Measurements from ENCODE around the gene TJP2.
A peak's percentile ranks its signal among the peaks of the same experiment; 100 is the strongest.

The TJP2 gene

DNA sequence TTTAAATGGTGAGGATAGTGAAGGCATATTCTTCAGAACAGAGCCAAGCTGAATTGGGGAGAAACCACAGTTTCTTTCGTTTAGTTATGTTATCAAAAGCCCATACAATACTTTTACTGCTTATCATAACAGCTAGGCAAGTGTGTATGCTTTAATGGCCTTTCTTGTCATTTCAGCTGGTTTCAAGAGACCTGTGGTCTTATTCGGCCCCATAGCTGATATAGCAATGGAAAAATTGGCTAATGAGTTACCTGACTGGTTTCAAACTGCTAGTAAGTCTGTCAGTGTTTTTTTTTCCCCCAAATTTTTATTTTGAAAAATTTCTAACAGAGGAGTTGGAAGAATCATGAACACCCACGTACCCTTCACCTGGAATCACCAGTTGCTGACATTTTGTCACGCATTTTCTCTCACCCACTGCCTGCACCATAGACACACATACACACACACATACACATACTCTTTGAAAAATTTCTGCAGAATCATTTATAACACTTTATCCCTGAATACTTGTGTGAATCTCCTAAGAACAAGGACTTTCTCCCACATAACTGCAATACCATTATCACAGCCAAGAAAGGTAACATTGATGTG, 63.7 kb downstream of the TJP2 start:
- DNase-seq = no peak

DNA sequence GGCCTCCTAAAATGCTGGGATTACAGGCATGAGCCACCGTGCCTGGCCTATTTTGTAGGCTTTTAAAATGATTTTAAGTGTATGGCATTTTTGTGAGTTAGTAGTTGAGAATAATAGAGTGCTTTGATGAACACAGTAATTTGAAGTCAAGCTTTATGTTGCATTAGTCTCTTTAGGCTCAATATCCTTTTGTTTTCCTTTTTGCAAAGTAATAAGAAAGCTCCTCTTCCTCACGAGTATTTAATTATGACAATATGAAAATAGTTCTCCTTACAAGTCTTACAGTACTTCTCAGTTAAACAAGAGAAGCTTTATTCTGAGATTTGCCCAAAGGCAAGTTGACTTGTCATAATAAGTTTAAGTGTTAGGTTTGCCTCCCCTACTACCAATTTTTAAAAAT, 69.0 kb downstream of the TJP2 start:
- DNase-seq = no peak

DNA sequence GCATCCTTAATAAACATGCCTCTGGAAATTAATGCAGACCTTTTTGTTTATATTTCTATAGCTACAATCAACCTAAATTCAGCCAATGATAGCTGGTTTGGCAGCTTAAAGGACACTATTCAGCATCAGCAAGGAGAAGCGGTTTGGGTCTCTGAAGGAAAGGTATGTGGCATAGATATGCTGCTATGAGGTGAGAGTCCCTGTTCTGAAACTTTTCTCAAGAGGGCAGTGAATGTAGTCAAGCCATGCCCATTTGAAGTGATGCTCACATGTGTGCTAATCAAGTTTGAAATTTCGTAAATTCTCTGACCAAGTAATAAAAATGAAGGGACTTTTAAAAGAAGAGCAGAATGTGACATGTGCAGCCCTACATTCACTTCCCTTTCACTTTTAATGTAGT, 72.6 kb downstream of the TJP2 start:
- DNase-seq = no peak

DNA sequence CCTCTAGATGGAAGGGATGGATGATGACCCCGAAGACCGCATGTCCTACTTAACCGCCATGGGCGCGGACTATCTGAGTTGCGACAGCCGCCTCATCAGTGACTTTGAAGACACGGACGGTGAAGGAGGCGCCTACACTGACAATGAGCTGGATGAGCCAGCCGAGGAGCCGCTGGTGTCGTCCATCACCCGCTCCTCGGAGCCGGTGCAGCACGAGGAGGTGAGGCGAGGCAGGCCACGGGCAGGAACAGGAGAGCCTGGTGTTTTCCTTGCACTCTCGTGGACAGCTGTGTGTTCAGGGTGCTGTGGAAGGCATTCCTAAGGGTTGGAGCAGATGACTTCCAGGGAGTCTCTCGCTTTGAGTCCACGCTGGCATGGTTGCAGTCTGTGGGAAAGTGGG, 73.9 kb downstream of the TJP2 start:
- no peak for DNase-seq

DNA sequence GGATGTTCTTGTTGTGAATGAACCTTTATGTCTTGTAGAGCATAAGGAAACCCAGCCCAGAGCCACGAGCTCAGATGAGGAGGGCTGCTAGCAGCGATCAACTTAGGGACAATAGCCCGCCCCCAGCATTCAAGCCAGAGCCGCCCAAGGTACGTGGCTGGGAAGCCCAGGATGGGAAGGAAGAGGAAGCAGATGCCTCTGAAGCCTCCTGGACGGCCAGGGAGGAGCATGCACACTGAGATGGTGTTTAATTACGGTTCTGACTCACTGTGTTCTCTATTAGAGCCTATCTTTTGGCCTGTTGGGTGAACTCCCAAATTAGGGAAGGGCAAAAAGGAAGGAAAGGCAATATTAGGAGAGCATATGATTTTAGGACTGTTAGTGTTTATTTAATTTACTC, 75.3 kb downstream of the TJP2 start:
- DNase-seq = no peak

DNA sequence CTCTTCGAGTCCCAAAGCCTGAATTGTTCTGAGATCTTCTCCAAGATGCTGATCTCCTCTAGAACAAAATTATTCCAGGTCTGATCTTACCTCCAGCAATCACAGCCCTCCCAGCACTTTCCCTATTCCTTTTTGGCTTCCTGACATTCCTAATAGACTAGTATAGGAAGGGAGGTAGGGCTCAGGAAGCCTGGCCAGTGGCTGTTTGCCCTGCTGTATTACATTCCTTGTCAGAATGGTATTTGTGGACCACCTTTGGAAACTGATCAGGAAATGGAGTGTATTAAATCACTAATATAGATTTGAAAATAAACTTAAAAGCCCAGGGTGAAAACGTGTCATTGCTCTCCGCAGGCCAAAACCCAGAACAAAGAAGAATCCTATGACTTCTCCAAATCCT, 76.6 kb downstream of the TJP2 start:
- DNase-seq = no peak

DNA sequence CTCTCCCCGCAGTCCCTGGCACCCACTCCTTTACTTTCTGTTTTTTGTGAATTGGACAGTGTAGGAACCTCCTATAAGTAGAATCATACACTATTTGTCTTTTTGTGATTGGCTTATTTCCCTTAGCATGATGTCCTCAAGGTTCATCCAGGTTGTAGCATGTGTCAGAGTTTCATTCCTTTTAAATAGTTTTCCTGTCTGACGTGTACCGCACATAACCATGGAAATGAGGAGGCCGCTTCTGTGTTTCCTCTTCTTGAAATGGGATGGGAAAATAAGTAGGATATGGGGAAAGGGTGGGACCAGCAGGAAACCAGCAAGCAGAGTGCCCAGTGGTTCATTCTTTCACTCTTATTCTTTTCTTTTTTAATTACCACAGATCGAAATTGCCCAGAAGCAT, 78.4 kb downstream of the TJP2 start:
- no peak for DNase-seq

DNA sequence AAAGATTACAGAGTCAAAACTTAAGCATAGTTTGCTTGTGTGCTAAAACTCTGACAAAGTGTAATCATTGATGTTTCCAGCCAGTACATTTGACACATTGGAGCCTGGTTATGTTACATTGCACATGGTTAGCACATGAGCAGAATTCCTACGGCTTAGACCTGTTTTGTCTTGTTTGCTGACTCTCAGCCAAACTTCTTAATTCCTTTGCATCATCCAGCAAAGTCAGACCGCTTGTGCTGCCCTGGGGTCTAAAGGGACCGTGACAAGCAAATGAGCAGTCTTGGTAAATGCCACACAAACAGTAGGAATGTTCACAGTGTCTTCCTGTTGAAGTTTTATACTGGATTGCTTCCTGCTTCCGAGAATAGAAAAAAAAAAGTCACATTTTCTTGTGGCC, 79.0 kb downstream of the TJP2 start:
- DNase-seq = no peak

DNA sequence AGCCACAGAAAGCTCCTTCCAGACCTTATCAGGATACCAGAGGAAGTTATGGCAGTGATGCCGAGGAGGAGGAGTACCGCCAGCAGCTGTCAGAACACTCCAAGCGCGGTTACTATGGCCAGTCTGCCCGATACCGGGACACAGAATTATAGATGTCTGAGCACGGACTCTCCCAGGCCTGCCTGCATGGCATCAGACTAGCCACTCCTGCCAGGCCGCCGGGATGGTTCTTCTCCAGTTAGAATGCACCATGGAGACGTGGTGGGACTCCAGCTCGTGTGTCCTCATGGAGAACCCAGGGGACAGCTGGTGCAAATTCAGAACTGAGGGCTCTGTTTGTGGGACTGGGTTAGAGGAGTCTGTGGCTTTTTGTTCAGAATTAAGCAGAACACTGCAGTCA, 80.1 kb downstream of the TJP2 start:
- no peak for DNase-seq

DNA sequence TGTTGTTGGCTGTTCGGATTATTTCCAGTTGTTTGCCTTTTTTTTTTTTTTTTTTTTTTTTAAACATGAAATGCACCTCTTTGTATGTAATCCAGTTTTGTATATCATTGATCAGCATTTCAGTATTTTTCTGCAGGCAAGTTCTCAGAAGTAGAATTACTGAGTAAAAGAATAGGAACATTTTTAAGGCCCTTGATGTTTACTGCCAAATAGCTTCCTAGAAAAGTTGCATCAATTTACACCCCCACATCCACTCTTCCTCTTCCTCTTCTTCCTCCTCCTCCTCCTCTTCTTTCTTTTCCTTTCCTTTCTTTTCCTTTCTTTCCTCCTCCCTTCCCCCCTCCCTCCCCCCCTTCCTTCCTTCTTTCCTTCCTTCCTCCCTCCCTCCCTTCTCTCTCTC, 81.5 kb downstream of the TJP2 start:
- no peak for DNase-seq

DNA sequence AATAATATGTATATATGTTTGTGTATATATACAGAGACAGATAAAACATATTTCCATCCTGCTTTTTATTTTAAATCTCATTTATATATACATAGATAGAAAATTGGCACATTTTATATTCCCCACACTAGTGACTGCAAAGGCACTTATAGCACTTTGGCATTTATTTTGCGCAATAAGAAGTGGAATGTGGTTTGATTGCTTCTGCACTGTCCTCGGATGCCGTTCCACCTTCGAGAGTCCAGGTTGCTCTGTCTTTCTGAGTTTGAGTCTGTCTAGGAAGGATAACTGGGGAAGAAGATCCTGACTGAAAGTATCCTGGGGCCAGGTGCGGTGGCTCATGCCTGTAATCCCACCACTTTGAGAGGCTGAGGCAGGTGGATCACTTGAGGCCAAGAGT, 84.5 kb downstream of the TJP2 start:
- no peak for DNase-seq

DNA sequence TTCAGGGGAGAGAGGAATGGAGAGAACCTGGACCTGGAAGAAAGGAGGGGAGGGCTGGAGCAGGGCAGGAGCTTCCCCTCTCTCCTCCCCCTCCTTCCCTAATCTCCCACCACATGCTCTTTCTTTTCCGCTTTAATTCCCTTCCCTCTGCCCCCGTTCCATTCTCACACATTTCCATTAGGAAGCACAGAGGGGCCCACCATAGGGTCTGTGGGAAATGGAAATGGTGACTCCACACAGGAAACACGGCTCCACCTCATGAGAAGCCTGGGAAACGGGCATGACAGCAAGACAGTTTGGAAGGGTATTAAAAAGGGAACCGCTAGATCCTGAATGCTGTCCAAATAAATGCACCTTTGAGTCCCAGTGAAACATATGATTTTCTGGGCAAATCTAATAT, 86.1 kb downstream of the TJP2 start:
- DNase-seq = no peak

DNA sequence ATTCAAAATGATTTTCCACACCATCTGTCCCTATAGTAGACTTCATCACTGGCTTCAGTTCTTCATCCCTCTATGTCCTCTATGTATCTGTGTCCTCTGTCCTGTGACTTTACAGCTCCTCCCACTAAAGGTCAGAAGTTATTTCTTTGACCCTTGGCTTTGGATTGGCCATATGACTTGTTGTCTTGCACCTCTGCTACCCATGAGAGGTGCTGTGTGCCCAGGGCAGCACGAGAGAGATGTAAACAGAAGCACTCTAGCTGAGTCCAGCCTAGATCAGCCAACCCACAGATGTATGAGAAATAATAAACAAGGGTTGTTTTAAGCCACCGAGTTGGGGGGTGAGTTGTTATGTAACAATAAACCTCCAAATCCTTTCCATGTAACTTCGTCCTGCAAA, 87.6 kb downstream of the TJP2 start:
- DNase-seq = no peak

DNA sequence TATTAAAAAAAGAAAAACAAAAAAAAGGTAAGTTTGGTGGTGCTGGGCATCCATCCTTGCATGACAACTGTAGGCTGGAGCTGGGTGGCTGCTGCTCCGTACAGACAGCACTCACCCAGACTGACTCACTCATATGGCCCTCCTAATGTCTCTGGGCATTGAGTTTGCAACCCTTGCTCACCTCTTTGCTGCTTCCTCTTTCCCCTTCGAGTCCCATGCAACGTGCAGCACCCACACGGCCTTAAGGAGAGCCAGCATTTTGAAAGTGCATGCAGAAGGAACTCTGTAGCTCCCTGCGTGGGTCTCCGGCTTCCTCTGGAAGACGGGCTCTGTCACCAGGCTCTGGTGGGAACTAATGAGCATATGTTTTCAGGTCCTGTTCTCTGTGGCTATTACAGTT, 90.4 kb downstream of the TJP2 start:
- DNase-seq = peak; percentile 71

DNA sequence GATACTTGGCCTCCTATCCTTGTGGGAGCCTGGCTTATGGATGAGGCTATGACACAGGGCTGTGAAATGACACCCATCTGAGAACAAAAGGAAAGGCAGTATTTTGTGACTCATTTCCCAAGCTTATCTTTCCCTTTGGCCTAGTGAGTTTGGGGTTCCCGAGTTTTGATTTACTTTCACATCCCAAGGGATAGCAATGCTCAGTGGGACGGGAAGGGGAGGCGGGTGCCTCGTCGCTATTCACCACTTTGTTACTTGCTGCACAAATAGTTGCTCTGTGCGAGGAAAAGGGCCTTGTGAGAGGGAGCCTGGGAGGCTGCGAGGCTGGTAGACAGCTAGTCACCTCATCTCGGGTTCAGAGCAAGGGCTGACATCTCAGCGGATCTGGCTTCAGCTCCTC, 91.8 kb downstream of the TJP2 start:
- DNase-seq = no peak

DNA sequence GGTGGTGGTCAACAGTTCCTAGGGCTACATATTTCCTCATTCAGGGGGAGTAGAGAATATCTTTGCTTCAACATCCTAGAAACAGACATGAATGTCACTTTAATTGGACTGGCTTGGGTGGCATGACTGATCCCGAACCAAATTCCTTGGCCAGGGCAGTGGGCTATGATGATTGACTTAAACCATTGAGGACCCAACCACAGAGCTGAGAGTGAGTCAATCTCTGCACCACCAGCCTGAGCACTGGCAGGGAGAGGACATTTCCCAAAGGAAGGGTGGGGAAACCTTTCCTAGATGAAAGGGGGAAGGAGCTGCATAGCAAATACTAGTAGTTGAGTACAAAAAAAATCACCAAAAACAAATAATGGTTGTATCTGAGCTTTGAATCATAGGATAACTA, 98.1 kb downstream of the TJP2 start:
- DNase-seq = no peak

DNA sequence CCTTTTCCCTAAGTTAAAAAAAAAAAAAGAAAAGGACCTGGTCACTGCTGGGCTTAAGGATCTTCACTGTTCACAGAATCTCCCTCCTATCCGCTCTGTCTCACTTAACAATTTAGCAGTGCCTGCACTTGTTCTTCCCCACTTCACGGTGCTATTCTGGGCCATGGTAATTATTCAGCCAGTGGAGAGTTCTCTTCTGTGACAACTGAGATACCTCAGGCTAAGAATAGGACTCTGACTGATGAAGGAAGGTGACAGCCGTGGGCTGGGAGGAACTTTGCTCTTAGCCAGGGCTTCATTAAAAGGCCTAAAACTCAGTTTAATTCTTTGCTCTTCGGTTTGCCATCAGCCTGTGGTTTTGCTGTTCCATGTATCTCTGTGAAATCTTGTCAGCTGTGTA, 99.1 kb downstream of the TJP2 start:
- DNase-seq = no peak

DNA sequence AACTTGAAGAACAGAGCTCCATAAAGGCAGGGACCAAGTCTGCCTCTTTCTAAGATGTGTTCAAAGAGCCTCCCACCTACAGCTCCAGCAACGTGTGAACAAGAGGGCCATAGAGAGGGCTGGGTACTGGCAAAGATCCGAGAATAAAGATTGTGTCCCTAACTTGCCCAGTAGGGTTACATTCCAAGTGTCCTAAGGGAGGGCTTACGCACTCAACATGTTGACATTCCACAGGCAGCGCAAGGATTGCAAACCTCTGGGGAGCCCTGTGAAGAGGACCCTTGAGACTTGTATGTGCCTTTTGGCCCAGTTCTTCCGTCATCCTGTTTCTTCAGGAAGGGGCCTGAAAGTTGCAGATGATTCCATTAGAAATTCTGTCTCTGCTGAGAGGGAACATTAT, 102.7 kb downstream of the TJP2 start:
- DNase-seq = no peak

DNA sequence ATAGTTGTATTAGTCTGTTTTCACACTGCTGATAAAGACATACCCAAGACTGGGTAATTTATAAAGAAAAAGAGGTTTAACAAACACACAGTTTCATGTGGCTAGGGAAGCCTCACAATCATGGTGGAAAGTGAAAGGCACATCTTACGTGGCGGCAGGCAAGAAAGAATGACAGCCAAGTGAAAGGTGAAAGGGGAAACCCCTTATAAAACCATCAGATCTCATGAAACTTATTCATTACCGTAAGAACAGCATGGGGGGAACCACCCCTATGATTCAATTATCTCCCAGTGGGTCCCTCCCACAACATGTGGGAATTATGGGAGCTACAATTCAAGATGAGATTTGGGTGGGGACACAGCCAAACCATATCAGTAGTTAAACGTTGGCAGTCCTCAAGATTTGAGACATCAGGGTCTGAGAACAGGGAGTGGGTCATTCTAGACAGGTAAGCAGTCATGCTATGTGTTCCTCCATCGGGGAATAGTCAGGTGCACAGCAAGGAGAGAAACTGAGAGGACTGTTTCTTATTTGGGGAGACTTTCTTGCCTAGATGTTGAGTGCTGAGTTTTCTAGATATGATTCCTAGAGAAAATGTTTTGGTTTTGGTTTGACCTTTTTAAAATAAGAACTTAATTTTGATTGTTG, 105.1 kb downstream of the TJP2 start:
- no peak for DNase-seq

DNA sequence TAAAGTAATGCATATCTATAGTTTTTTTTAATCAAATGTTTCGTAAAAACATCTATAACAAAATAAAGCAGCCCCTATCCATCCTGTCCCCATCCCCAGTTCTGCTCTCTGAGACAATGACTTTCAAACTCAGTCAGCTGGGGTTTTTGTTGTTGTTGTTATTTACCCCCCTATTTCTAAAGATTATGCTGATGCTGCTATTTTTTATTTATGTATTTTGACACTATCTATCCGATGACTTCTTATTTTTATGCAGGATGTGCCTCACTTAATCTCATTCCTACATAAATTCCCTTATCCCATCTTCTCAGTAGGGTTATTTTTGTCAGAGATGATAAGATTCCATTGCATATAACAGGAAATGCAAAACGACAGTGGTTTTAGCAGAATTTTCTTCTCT, 105.7 kb downstream of the TJP2 start:
- no peak for DNase-seq

DNA sequence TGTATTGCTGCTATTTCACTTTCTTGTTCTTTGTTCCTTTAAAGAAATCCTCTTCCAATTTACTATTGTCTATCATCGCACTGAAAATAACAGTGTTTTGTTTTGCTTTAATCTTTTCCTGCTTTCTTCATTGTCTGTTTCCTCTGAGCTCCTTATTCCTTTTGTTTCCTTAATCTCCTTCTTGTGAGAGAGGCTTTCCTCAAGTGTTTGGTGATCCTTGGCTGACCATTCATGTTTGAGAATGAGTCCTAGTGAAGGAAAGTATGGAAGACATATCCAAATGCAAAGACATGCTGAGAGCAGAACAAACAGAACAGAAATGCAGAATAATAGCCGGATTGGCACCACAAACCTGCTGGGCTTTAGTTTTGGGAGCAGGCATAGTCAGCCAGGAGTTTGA, 108.9 kb downstream of the TJP2 start:
- DNase-seq = no peak

DNA sequence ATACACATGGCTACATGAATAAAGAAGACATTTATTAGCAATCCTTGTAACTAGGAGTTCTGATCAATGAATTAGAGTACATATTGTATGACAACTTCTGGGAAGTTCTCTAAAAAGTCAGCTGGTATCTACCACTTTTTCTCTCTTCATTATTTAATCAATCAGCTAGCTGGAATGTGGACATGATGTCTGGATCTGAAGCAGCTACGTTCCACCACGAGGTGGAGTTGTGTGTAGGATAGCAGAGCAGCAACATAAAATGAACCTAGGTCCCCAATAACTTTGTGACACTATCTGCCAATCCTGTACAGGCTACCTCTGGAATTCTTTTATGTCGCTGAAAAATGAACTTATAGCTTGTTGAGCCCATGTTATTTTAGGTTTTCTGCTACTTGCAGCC, 118.0 kb downstream of the TJP2 start:
- no peak for DNase-seq

DNA sequence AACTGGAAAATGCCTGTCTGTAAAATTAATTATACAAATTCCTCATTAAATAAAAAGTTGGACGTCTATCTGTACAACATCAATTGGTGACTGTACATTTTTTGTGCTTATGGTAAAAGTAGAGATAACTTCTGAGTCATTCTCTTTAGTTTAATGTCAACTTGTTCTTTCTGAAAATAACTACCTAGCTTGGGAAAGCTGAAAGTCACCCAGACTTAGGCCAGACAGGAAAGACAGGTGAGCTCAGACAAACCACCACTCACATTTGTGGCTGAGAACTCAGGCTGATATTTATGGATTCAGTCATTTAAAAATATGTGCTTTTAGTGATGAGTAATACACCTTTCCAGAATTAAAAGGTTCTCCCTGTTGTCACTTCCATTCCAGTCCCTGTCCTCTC, 119.1 kb downstream of the TJP2 start:
- DNase-seq = no peak

DNA sequence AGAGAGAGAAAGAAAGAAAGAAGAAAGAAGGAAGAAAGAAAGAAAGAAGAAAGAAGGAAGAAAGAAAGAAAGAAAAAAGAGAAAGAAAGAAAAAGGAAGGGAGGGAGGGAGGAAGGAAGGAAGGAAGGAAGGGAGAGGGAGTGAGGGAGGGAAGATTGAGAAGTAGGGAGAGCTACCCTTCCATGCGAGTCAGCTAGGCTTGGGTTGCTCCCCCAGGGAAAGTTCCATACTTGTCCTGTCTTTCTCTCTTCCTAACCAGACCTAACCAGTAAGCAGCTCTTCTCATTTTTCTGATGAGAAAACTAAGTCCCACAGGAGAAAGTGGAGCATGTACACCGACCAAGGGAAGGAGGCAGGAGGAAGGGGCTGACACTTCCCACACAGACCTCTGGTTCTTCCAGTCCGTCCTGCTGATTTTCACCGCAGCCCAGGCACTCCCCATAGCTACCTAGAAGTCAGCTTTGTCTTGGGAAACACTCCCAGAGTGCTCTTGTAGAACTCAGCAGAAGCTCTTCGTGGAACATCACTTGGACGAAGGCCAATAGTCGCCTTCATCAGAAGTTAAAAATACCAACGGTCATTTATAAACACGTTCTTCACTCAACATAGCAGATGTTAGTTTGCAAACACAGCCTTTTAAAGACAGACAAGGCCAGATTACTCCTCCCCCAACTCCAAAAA, 121.9 kb downstream of the TJP2 start:
- no peak for DNase-seq
